ENCODE measurements around the gene RPL41. TPM values are rescaled to one million over a fixed set of nuclear protein-coding genes. Genes with fewer than 3 reads are reported as not detected.

The RPL41 gene
- total and polyA plus RNA-seq, 10 of the 15 experiments (the other 5 are each of a cell fraction or from before 2014, with no cell fraction given), result 4,144 to 19,112 (median 8,004) TPM

DNA sequence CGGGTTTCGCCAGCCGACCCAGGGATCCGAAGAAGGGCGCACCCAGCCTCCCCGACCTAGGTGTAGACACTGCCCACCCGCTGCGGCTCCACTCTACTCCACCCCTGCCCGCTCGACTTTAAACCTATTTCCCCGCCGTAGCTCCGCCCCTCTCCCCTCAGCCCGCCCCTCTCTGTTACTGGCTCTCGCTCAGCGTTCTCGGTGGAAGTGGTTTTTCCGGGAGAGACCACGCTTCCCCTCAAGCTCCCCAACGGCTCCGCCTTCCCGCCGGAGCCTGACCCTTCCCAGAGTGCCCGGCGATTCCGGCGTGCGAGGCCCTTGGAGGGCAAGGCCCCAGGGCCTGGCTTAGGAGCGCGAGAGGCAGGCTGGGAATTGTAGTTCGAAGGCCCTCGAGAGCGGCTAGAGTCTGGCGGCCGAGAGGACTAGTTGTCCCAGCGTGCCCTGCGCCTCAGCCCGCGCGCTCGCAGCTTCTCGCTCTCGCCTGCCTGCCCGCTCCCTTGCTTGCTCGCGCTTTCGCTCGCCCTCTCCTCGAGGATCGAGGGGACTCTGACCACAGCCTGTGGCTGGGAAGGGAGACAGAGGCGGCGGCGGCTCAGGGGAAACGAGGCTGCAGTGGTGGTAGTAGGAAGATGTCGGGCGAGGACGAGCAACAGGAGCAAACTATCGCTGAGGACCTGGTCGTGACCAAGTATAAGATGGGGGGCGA, 12.2 kb upstream of the RPL41 start, which contains the start of gene PA2G4:
TSS of gene PA2G4 (plus strand) at position 451 of the 706 bp plus-strand sequence. CDS start at position 630, 179 bp downstream.
- RAD21 ChIA-PET (ENCODE audit: unreplicated experiment), result interaction anchor here (0.8 to 3.5 kb wide), 14 partner anchors 14 to 366 kb away, joined by 3 to 30 read pairs (median 4); partner anchors contain the start of genes CNPY2, RAB5B, RNF41 and RPL41
- Histone ChIP-seq H3K4me2 (ENCODE audit: control insufficient read depth, insufficient read depth) (peak within 1 kb of the TSS; percentile 91), H3K27ac (ENCODE audit: control insufficient read depth, insufficient read depth) (peak within 1 kb of the TSS; percentile 86), H3K4me3 (peak within 1 kb of the TSS; percentile 97), H2AFZ (ENCODE audit: control insufficient read depth, low read depth, low read length) (peak within 1 kb of the TSS; percentile 95), H3K4me1 (ENCODE audit: control insufficient read depth, insufficient read depth, low read length) (peaks cover 3% of the 10 kb centered on the region; the same call in 1 of the 2 replicates), H3K27me3 (replicated peaks in 1 of 2; ENCODE audit: control insufficient read depth in 2 of 2, insufficient read depth in 2 of 2, low read length in 1 of 2) (no peaks in the 10 kb centered on the region; a peak in 1 of 4 replicates), H3K36me3 (ENCODE audit: control insufficient read depth in 2 of 2, insufficient read depth in 2 of 2, low read length in 1 of 2) (peaks cover 3 to 21% of the 10 kb centered on the region in 2 experiments), H4K20me1 (ENCODE audit: control insufficient read depth, insufficient read depth) (no peaks in the 10 kb centered on the region), H3K9ac (ENCODE audit: control insufficient read depth, insufficient read depth, low read length) (peak within 1 kb of the TSS; percentile 95), H3K9me3 (replicated peaks; ENCODE audit: control insufficient read depth, insufficient read depth, low read length) (no peaks in the 10 kb centered on the region), H3K79me2 (ENCODE audit: control insufficient read depth, insufficient read depth, low read length) (peaks cover 36% of the 10 kb centered on the region)
- FAIRE-seq (peak; percentile 89), ATAC-seq (peak; percentile 97), DNase-seq (ENCODE audit: low read depth, low spot score) (peak; percentile 97)
- intact Hi-C loops (cut with micrococcal nuclease; ENCODE audit: unreplicated experiment), result loop anchor here (1.0 to 5.0 kb wide), 4 partner anchors 12 to 365 kb away; partner anchors contain the start of genes DNAJC14 and RPL41
- WGBS (ENCODE audit: insufficient coverage, insufficient replicate concordance, low lambda C conversion rate, missing lambda C conversion rate), result under 1% methylated on average over 52 of the region's 60 CpGs
- SMC1A ChIA-PET (ENCODE audit: uncharacterized antibody, unreplicated experiment), result interaction anchor here (0.9 to 2.8 kb wide), 10 partner anchors 11 to 366 kb away, joined by 3 to 26 read pairs (median 4); partner anchors contain the start of genes ESYT1, RPL41, SMARCC2 and ZC3H10
- in situ Hi-C loops (cut with MboI), result loop anchor here (5.0 kb wide), 1 partner anchor 57 kb away; no protein-coding TSS in a partner anchor
- CTCF ChIA-PET, result interaction anchor here (0.5 to 4.0 kb wide), 22 partner anchors 9 to 1016 kb away, joined by 3 to 25 read pairs (median 6); partner anchors contain the start of genes BLOC1S1, ESYT1, ORMDL2 and PYM1
- no TSS peak for BruUV-seq (replicated peaks)
- POLR2A ChIA-PET, result interaction anchor here (0.6 to 6.3 kb wide), 22 partner anchors 13 to 377 kb away, joined by 3 to 95 read pairs (median 4); partner anchors contain the start of genes CD63, MYL6, MYL6B and ORMDL2
- peak; percentile 33; the same call in 1 of the 2 replicates for TF ChIP-seq ATF7 (IDR thresholded peaks at IDR 0.05; ENCODE audit: low read depth)
- 0 out of 2 replicates have a peak, but pooled peaks have one; percentile 24 for TF ChIP-seq NRF1 (conservative IDR thresholded peaks at IDR 0.05; ENCODE audit: low read depth, low read length)
- TF ChIP-seq HCFC1 (IDR thresholded peaks at IDR 0.05; ENCODE audit: low read length), result peak; percentile 97
- TF ChIP-seq, protein P1, sequence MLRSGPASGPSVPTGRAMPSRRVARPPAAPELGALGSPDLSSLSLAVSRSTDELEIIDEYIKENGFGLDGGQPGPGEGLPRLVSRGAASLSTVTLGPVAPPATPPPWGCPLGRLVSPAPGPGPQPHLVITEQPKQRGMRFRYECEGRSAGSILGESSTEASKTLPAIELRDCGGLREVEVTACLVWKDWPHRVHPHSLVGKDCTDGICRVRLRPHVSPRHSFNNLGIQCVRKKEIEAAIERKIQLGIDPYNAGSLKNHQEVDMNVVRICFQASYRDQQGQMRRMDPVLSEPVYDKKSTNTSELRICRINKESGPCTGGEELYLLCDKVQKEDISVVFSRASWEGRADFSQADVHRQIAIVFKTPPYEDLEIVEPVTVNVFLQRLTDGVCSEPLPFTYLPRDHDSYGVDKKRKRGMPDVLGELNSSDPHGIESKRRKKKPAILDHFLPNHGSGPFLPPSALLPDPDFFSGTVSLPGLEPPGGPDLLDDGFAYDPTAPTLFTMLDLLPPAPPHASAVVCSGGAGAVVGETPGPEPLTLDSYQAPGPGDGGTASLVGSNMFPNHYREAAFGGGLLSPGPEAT (IDR thresholded peaks at IDR 0.05; ENCODE audit: low read depth), result peak; percentile 98
- no peak for TF ChIP-seq STAT3 (IDR thresholded peaks at IDR 0.05; ENCODE audit: low read depth, low read length)
- TF ChIP-seq, protein P2, sequence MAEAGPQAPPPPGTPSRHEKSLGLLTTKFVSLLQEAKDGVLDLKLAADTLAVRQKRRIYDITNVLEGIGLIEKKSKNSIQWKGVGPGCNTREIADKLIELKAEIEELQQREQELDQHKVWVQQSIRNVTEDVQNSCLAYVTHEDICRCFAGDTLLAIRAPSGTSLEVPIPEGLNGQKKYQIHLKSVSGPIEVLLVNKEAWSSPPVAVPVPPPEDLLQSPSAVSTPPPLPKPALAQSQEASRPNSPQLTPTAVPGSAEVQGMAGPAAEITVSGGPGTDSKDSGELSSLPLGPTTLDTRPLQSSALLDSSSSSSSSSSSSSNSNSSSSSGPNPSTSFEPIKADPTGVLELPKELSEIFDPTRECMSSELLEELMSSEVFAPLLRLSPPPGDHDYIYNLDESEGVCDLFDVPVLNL (IDR thresholded peaks at IDR 0.05; ENCODE audit: low read depth, low read length), result no peak
- TF ChIP-seq CBX3 (IDR thresholded peaks at IDR 0.05; ENCODE audit: borderline replicate concordance, low read depth), result no peak
- TF ChIP-seq TCF12 (IDR thresholded peaks at IDR 0.05; ENCODE audit: low read depth, low read length), result peak; percentile 43; the same call in 1 of the 2 replicates
- TF ChIP-seq SUPT20H (IDR thresholded peaks at IDR 0.05; ENCODE audit: borderline replicate concordance, control insufficient read depth, low read depth, low read length), result no peak
- TF ChIP-seq NR2F1 (conservative IDR thresholded peaks at IDR 0.05), result peak; percentile 73
- TF ChIP-seq ETV6 (conservative IDR thresholded peaks at IDR 0.05 in 1 of 2, IDR thresholded peaks at IDR 0.05 in 1 of 2; ENCODE audit: borderline replicate concordance in 1 of 2, low read depth in 1 of 2), result peak in 1 of 2 experiments; percentile 77; a peak in 2 of 4 replicates
- TF ChIP-seq MXI1 (IDR thresholded peaks at IDR 0.05; ENCODE audit: low read depth, low read length), result peak; percentile 94
- TF ChIP-seq SMAD5 (IDR thresholded peaks at IDR 0.05; ENCODE audit: low read depth), result peak; percentile 76; the same call in 1 of the 2 replicates
- peak; percentile 47; the same call in 1 of the 2 replicates for TF ChIP-seq BACH1 (IDR thresholded peaks at IDR 0.05; ENCODE audit: borderline replicate concordance)
- TF ChIP-seq, protein P3, sequence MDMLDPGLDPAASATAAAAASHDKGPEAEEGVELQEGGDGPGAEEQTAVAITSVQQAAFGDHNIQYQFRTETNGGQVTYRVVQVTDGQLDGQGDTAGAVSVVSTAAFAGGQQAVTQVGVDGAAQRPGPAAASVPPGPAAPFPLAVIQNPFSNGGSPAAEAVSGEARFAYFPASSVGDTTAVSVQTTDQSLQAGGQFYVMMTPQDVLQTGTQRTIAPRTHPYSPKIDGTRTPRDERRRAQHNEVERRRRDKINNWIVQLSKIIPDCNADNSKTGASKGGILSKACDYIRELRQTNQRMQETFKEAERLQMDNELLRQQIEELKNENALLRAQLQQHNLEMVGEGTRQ (IDR thresholded peaks at IDR 0.05; ENCODE audit: borderline replicate concordance, low read depth, low read length), result no peak
- no peak; the same call in 1 of the 2 replicates for TF ChIP-seq ZNF207 (IDR thresholded peaks at IDR 0.05; ENCODE audit: borderline replicate concordance)
- no peak for TF ChIP-seq FOXM1 (IDR thresholded peaks at IDR 0.05; ENCODE audit: low read depth, low read length)
- TF ChIP-seq KLF5 (IDR thresholded peaks at IDR 0.05; ENCODE audit: partially characterized antibody), result no peak
